Hindlimb muscle (tissue), 1 donor: ENCODE results near the gene CDHR4. TPM values are rescaled to one million over a fixed set of nuclear protein-coding genes. Genes with fewer than 3 reads are reported as not detected.
"Not testable (repeated sequence)": the region's sequence is repeated elsewhere in the genome, so short reads cannot be mapped to it uniquely, and the experiment has no call there.

Experiments
- DNase-seq: peaks from one replicate; pipeline ENCODE4 v3.0.0-alpha.2; 2013
- polyA plus RNA-seq: library from polyadenylated mRNA; unstranded; fragments of 120-200 nt; gene quantifications from one replicate; pipeline ENCODE4 v1.2.1, GENCODE V29; 2013; ENCODE audit not compliant: insufficient read length

CDHR4 gene
- polyA plus RNA-seq, 1 donor, result not detected

GRCh38 chr3:49780080-49780974 lies 19.3 kb downstream of the CDHR4 start:
- DNase-seq, result no peak

GRCh38 chr3:49779358-49780079 lies 20.2 kb downstream of the CDHR4 start:
- DNase-seq, result no peak

- DNase-seq, result not testable (repeated sequence)
Measured at GRCh38 chr3:49776101-49776500, 23.6 kb downstream of the CDHR4 start.

GRCh38 chr3:49775538-49775937 lies 24.1 kb downstream of the CDHR4 start:
- DNase-seq, result no peak

GRCh38 chr3:49772703-49773102 lies 27.0 kb downstream of the CDHR4 start:
- no peak for DNase-seq

GRCh38 chr3:49771340-49771938 lies 28.2 kb downstream of the CDHR4 start:
- DNase-seq, result no peak

- no peak for DNase-seq
Measured at GRCh38 chr3:49769926-49770325, 29.7 kb downstream of the CDHR4 start.

- DNase-seq, result no peak
Measured at GRCh38 chr3:49769286-49769915, 30.3 kb downstream of the CDHR4 start.

GRCh38 chr3:49763981-49764380 lies 35.7 kb downstream of the CDHR4 start:
- no peak for DNase-seq

- DNase-seq, result no peak
Measured at GRCh38 chr3:49761661-49762060, 38.0 kb downstream of the CDHR4 start.

GRCh38 chr3:49759226-49759625 lies 40.4 kb downstream of the CDHR4 start:
- DNase-seq, result no peak

- no peak for DNase-seq
Measured at GRCh38 chr3:49757197-49757596, 42.5 kb downstream of the CDHR4 start.

GRCh38 chr3:49756036-49756435 lies 43.6 kb downstream of the CDHR4 start:
- no peak for DNase-seq

- DNase-seq, result no peak
Measured at GRCh38 chr3:49754536-49754935, 45.1 kb downstream of the CDHR4 start.

GRCh38 chr3:49751501-49751900 lies 48.2 kb downstream of the CDHR4 start:
- DNase-seq, result no peak

- no peak for DNase-seq
Measured at GRCh38 chr3:49750056-49750455, 49.6 kb downstream of the CDHR4 start.

GRCh38 chr3:49748874-49749273 lies 50.8 kb downstream of the CDHR4 start:
- not testable (repeated sequence) for DNase-seq

- no peak for DNase-seq
Measured at GRCh38 chr3:49747792-49748480, 51.7 kb downstream of the CDHR4 start.

GRCh38 chr3:49745986-49746385 lies 53.7 kb downstream of the CDHR4 start:
- DNase-seq, result no peak
